HCT116 (cell line): ENCODE data around the gene CAVIN2. TPM values are rescaled to one million over a fixed set of nuclear protein-coding genes. Genes with fewer than 3 reads are reported as not detected.

Experiments used
- ATAC-seq: fragments of 200-7000 bp; cut with Tn5 transposase; 2 replicates; pipeline ENCODE4 v1.9.1; 2020; ENCODE audit warnings: mild to moderate bottlenecking, moderate library complexity
- BruUV-seq: library from RNA; stranded (reverse); fragments of 400-500 nt; replicated peaks from 2 replicates; lab custom pipeline; 2021; lab: Mats Ljungman, UMichigan
- CTCF ChIA-PET: fragments of 300-600 bp; sonication (Branson Sonifier 250); formaldehyde crosslinking; loops from one replicate; lab custom pipeline; 2021; ENCODE audit warnings: antibody characterized with exemption; lab: Charles Lee
- POLR2A ChIA-PET: fragments of 300-600, 350-600 bp; sonication (Branson Sonifier 250); formaldehyde crosslinking; loops from one replicate; lab custom pipeline; 2021; ENCODE audit warnings: antibody characterized with exemption; lab: Charles Lee
- RAD21 ChIA-PET, 2 experiments: fragments of 300-600 bp; sonication (Branson Sonifier 250); formaldehyde crosslinking; loops; one replicate each; lab custom pipeline; 2023; ENCODE audit warnings: low total read pairs in 2 of 2; ENCODE audit not compliant: uncharacterized antibody in 2 of 2, unreplicated experiment in 2 of 2, low non-redundant PET in 1 of 2; lab: Charles Lee
- DNase-seq: peaks from one replicate; pipeline ENCODE4 v3.0.0-alpha.2; 2010; ENCODE audit warnings: low read depth, low spot score
- H2AFZ ChIP-seq: fragments of 200-600 bp; shearing (Covaris generic), sonication (generic); 2 replicates; pipeline ENCODE4 v1.6.1; 2017; ENCODE audit warnings: low read depth, mixed run types, mixed read lengths, antibody characterized with exemption, low read length; ENCODE audit not compliant: poor library complexity, severe bottlenecking
- H3K27ac ChIP-seq: 2 replicates; pipeline ENCODE4 v1.5.1; 2012; ENCODE audit warnings: low read depth, low read length
- H3K27me3 ChIP-seq: fragments of 200-600 bp; sonication (generic); 2 replicates; pipeline ENCODE4 v1.6.1; 2016; ENCODE audit warnings: mixed run types, low read length, mixed read lengths; ENCODE audit not compliant: insufficient read depth
- H3K36me3 ChIP-seq, 2 experiments: fragments of 200-500 bp in 1 of 2; fragments of 200-600 bp in 1 of 2; sonication (Bioruptor generic) in 1 of 2; sonication (generic) in 1 of 2; 2 replicates each; pipeline versions ENCODE4 v1.5.1 to v1.6.1; 2014 to 2016; ENCODE audit warnings: low read length in 2 of 2, inconsistent platforms in 1 of 2, mixed read lengths in 1 of 2, mixed run types in 1 of 2; ENCODE audit not compliant: insufficient read depth in 2 of 2, control insufficient read depth in 1 of 2
- H3K4me1 ChIP-seq, 2 experiments: fragments of 200-600 bp in 1 of 2; sonication (generic) in 1 of 2; 2 replicates each; pipeline versions ENCODE4 v1.5.1 to v1.6.1; 2012 to 2017; ENCODE audit warnings: low read length in 2 of 2, inconsistent platforms in 1 of 2, mild to moderate bottlenecking in 1 of 2, mixed read lengths in 1 of 2, mixed run types in 1 of 2, moderate library complexity in 1 of 2; ENCODE audit not compliant: insufficient read depth in 2 of 2, control insufficient read depth in 1 of 2
- H3K4me2 ChIP-seq: fragments of 200-600 bp; sonication (generic); 2 replicates; pipeline ENCODE4 v1.6.1; 2017; ENCODE audit warnings: mixed run types, low read length, mixed read lengths
- H3K4me3 ChIP-seq, 2 experiments: fragments of 200-600 bp in 1 of 2; sonication (generic) in 1 of 2; replicated peaks in 1 of 2; 2 replicates each; pipeline ENCODE4 v1.5.1; 2011 to 2016; ENCODE audit warnings: low read length in 2 of 2, control low read depth in 1 of 2, low read depth in 1 of 2, mild to moderate bottlenecking in 1 of 2, mixed read lengths in 1 of 2, mixed run types in 1 of 2
- H3K79me2 ChIP-seq: fragments of 200-600 bp; sonication (generic); 2 replicates; pipeline ENCODE4 v1.6.1; 2017; ENCODE audit warnings: mild to moderate bottlenecking, mixed run types, low read length, moderate library complexity, mixed read lengths; ENCODE audit not compliant: insufficient read depth
- H3K9ac ChIP-seq: fragments of 200-600 bp; sonication (generic); 2 replicates; pipeline ENCODE4 v1.6.1; 2016; ENCODE audit warnings: low read length, mixed read lengths
- H3K9me2 ChIP-seq: fragments of 200-600 bp; sonication (generic), shearing (Covaris generic); 2 replicates; pipeline ENCODE4 v1.6.1; 2017; ENCODE audit warnings: mixed run types, mild to moderate bottlenecking, moderate library complexity; ENCODE audit not compliant: insufficient read depth
- H3K9me3 ChIP-seq, 2 experiments: fragments of 200-500 bp in 1 of 2; fragments of 200-600 bp in 1 of 2; sonication (Bioruptor generic) in 1 of 2; sonication (generic) in 1 of 2; 2 replicates each; pipeline ENCODE4 v1.6.1; 2014 to 2017; ENCODE audit warnings: low read length in 2 of 2, mixed read lengths in 2 of 2, inconsistent platforms in 1 of 2, low read depth in 1 of 2, mild to moderate bottlenecking in 1 of 2, mixed run types in 1 of 2, moderate library complexity in 1 of 2; ENCODE audit not compliant: control insufficient read depth in 1 of 2, insufficient read depth in 1 of 2
- H4K20me1 ChIP-seq: fragments of 200-600 bp; sonication (generic), shearing (Covaris generic); 2 replicates; pipeline ENCODE4 v1.6.1; 2017; ENCODE audit warnings: mixed run types, mild to moderate bottlenecking, moderate library complexity; ENCODE audit not compliant: insufficient read depth
- ATF3 ChIP-seq: IDR thresholded peaks from 2 replicates; pipeline ENCODE4 v1.6.1; 2012
- CBX3 ChIP-seq: IDR thresholded peaks from 2 replicates; pipeline ENCODE4 v1.6.1; 2012; ENCODE audit warnings: low read depth
- CTCF ChIP-seq, 3 experiments: fragments of 200-600 bp in 1 of 3; sonication (generic) in 1 of 3; IDR thresholded peaks in 2 of 3; conservative IDR thresholded peaks in 1 of 3; 2 replicates each; pipeline ENCODE4 v1.5.1; 2012 to 2017; ENCODE audit warnings: low read depth in 2 of 3, low read length in 2 of 3, antibody characterized with exemption in 1 of 3, borderline replicate concordance in 1 of 3, control low read depth in 1 of 3, mild to moderate bottlenecking in 1 of 3, mixed read lengths in 1 of 3, mixed run types in 1 of 3, moderate library complexity in 1 of 3; ENCODE audit not compliant: insufficient read depth in 1 of 3
- ELF1 ChIP-seq: IDR thresholded peaks from 2 replicates; pipeline ENCODE4 v1.6.1; 2012; ENCODE audit warnings: low read depth, borderline replicate concordance
- FOSL1 ChIP-seq: IDR thresholded peaks from 2 replicates; pipeline ENCODE4 v1.6.1; 2012; ENCODE audit warnings: low read depth
- MAX ChIP-seq: IDR thresholded peaks from 2 replicates; pipeline ENCODE4 v1.6.1; 2012
- POLR2AphosphoS5 ChIP-seq: IDR thresholded peaks from 2 replicates; pipeline ENCODE4 v1.6.1; 2011; ENCODE audit warnings: mild to moderate bottlenecking, low read depth, low read length, moderate library complexity
- RAD21 ChIP-seq: IDR thresholded peaks from 2 replicates; pipeline ENCODE4 v1.6.1; 2012; ENCODE audit warnings: low read depth, mild to moderate bottlenecking
- SIN3A ChIP-seq: IDR thresholded peaks from 2 replicates; pipeline ENCODE4 v1.6.1; 2012; ENCODE audit warnings: low read depth
- SP1 ChIP-seq: IDR thresholded peaks from 2 replicates; pipeline ENCODE4 v1.6.1; 2012; ENCODE audit warnings: low read depth
- SRF ChIP-seq: IDR thresholded peaks from 2 replicates; pipeline ENCODE4 v1.6.1; 2012; ENCODE audit warnings: low read depth
- YY1 ChIP-seq: IDR thresholded peaks from 2 replicates; pipeline ENCODE4 v1.6.1; 2011; ENCODE audit warnings: low read length, low read depth, moderate library complexity, mild to moderate bottlenecking; ENCODE audit not compliant: insufficient replicate concordance; ENCODE audit errors: extremely low read depth
- ZBTB33 ChIP-seq: IDR thresholded peaks from 2 replicates; pipeline ENCODE4 v1.6.1; 2011; ENCODE audit warnings: mild to moderate bottlenecking, low read length, moderate library complexity; ENCODE audit not compliant: insufficient replicate concordance; ENCODE audit errors: extremely low read depth
- intact Hi-C: fragments of 100-400 bp; cut with micrococcal nuclease; formaldehyde crosslinking; loops from 2 replicates; pipeline ENCODE4 v1.10.0; 2022
- total RNA-seq: library from RNA; stranded (reverse); gene quantifications from one replicate; pipeline ENCODE4 v1.2.1, GENCODE V29; 2021; ENCODE audit not compliant: unreplicated experiment

Gene CAVIN2
- total RNA-seq, 1 experiment from 2014 or later = 0.27 TPM

GRCh38 chr2:191804766-191805165, 42.1 kb downstream of the CAVIN2 start:
- Histone ChIP-seq H3K4me3 (no peak overlapping the region), H3K9ac (no peak overlapping the region), H3K4me1 (no peaks in the 10 kb centered on the region), H2AFZ (no peak overlapping the region), H4K20me1 (no peaks in the 10 kb centered on the region), H3K36me3 (no peaks in the 10 kb centered on the region), H3K27ac (no peak overlapping the region), H3K4me2 (no peak overlapping the region), H3K27me3 (no peaks in the 10 kb centered on the region), H3K79me2 (no peaks in the 10 kb centered on the region), H3K9me2 (no peaks in the 10 kb centered on the region), H3K9me3 (no peaks in the 10 kb centered on the region)
- intact Hi-C loops = no loop called here
- ChIA-PET RAD21 (no interaction called here), CTCF (no interaction called here), POLR2A (no interaction called here)
- no peak for ATAC-seq
- BruUV-seq = no TSS peak
- DNase-seq = no peak
- TF ChIP-seq FOSL1 = no peak
- TF ChIP-seq CTCF (IDR thresholded peaks at IDR 0.05 in 2 of 3, conservative IDR thresholded peaks at IDR 0.05 in 1 of 3; ENCODE audit: borderline replicate concordance in 1 of 3, insufficient read depth in 1 of 3, low read depth in 2 of 3, low read length in 2 of 3) = no peak
- TF ChIP-seq ATF3 = no peak
- no peak for TF ChIP-seq SP1
- TF ChIP-seq SRF = no peak
- no peak for TF ChIP-seq CBX3
- TF ChIP-seq ZBTB33 = no peak
- TF ChIP-seq SIN3A = no peak
- TF ChIP-seq POLR2AphosphoS5 = no peak
- TF ChIP-seq YY1 = no peak
- TF ChIP-seq ELF1 = no peak
- no peak for TF ChIP-seq RAD21
- TF ChIP-seq MAX = no peak
